PC-9 (cell line): Measurements from ENCODE around the gene ADGRV1. TPM values are rescaled to one million over a fixed set of nuclear protein-coding genes. Genes with fewer than 3 reads are reported as not detected.

Source experiments
- BruUV-seq: library from RNA; stranded (reverse); fragments of 400-500 nt; replicated peaks from 2 replicates; lab custom pipeline; 2021; lab: Mats Ljungman, UMichigan
- CTCF ChIA-PET: fragments of 300-600 bp; sonication (Branson Sonifier 250); formaldehyde crosslinking; loops from one replicate; lab custom pipeline; 2022; ENCODE audit warnings: antibody characterized with exemption; lab: Charles Lee
- POLR2A ChIA-PET: fragments of 300-600 bp; sonication (Branson Sonifier 250); formaldehyde crosslinking; loops from one replicate; lab custom pipeline; 2022; ENCODE audit warnings: antibody characterized with exemption; ENCODE audit not compliant: unreplicated experiment; lab: Charles Lee
- DNase-seq, 2 experiments: peaks; one replicate each; pipeline versions ENCODE4 v3.0.0 to v3.0.0-alpha.2; 2015 to 2022; ENCODE audit warnings: mixed read lengths in 1 of 2
- H2AFZ ChIP-seq: fragments of 200-600 bp; sonication (generic); 2 replicates; pipeline ENCODE4 v1.8.1; 2017; ENCODE audit warnings: antibody characterized with exemption
- H3F3A ChIP-seq: fragments of 200-600 bp; sonication (generic); 2 replicates; pipeline ENCODE4 v1.8.1; 2017; ENCODE audit warnings: antibody characterized with exemption, mild to moderate bottlenecking, low read depth; ENCODE audit not compliant: insufficient read depth
- H3K27ac ChIP-seq: fragments of 200-600 bp; sonication (generic); 2 replicates; pipeline ENCODE4 v1.6.1; 2016; ENCODE audit warnings: mixed run types
- H3K27me3 ChIP-seq: fragments of 200-600 bp; sonication (generic); 2 replicates; pipeline ENCODE4 v1.6.1; 2016; ENCODE audit warnings: low read depth, mixed run types; ENCODE audit not compliant: insufficient read depth
- H3K36me3 ChIP-seq: fragments of 200-600 bp; sonication (generic); 2 replicates; pipeline ENCODE4 v1.6.1; 2016; ENCODE audit warnings: low read depth, mixed run types
- H3K4me1 ChIP-seq: fragments of 200-600 bp; sonication (generic); replicated peaks from 2 replicates; pipeline ENCODE4 v1.6.1; 2016; ENCODE audit warnings: mixed run types; ENCODE audit not compliant: insufficient read depth
- H3K4me2 ChIP-seq: fragments of 200-600 bp; sonication (generic); 2 replicates; pipeline ENCODE4 v1.6.1; 2017; ENCODE audit warnings: mixed run types
- H3K4me3 ChIP-seq: fragments of 200-600 bp; sonication (generic); 2 replicates; pipeline ENCODE4 v1.6.1; 2016; ENCODE audit warnings: mixed run types
- H3K79me2 ChIP-seq: fragments of 200-600 bp; sonication (generic); 2 replicates; pipeline ENCODE4 v1.6.1; 2017; ENCODE audit warnings: low read depth, mixed run types
- H3K9me2 ChIP-seq: fragments of 200-600 bp; sonication (generic); 2 replicates; pipeline ENCODE4 v1.8.1; 2017; ENCODE audit warnings: mild to moderate bottlenecking; ENCODE audit not compliant: insufficient read depth
- H3K9me3 ChIP-seq: fragments of 200-600 bp; sonication (generic); 2 replicates; pipeline ENCODE4 v1.8.1; 2016; ENCODE audit warnings: low read depth; ENCODE audit not compliant: insufficient read depth
- H4K20me1 ChIP-seq: fragments of 200-600 bp; sonication (generic); 2 replicates; pipeline ENCODE4 v1.8.1; 2017; ENCODE audit not compliant: insufficient read depth
- EZH2 ChIP-seq: fragments of 200-600 bp; sonication (generic); IDR thresholded peaks from 2 replicates; pipeline ENCODE4 v1.8.0; 2017; ENCODE audit warnings: antibody characterized with exemption, low read depth
- intact Hi-C: fragments of 100-400 bp; cut with micrococcal nuclease; formaldehyde crosslinking; loops from one replicate; pipeline ENCODE4 v1.10.0; 2022; ENCODE audit not compliant: unreplicated experiment
- total RNA-seq: library from RNA; stranded (reverse); gene quantifications from 2 replicates; pipeline ENCODE4 v1.2.3, GENCODE V29; 2021
- TF ChIP-seq, protein P1 (sequence below): fragments of 200-600 bp; sonication (generic); conservative IDR thresholded peaks from 2 replicates; pipeline ENCODE4 v1.6.1; 2017; ENCODE audit warnings: mixed run types, antibody characterized with exemption, mild to moderate bottlenecking, moderate library complexity

ADGRV1 gene
- total RNA-seq, 1 experiment from 2014 or later = 1.0 TPM

DNA sequence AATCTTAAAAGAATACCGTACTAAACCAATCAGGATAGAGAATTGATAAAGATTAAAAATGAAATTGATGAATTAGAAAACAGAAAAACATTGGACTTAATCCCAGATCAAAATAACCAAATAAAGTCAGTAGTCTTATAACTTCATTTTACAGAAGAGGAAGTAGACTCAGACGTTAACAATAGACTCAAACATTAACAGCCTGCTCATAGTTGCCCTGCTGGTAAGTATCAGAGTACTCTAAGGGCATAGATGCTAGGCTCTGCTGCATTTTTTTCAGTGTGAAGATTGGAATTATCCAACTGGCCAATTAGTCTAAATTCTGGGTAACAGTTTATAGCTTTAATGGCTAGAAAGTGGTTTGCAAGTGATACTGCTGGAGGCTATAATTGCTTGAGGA lies 42.9 kb downstream of the ADGRV1 start:
- CTCF ChIA-PET = no interaction called here
- POLR2A ChIA-PET = no interaction called here
- Histone ChIP-seq H3K36me3 (no peaks in the 10 kb centered on the region), H3K9me3 (no peaks in the 10 kb centered on the region), H3K27me3 (no peaks in the 10 kb centered on the region), H2AFZ (no peak overlapping the region), H3K27ac (no peak overlapping the region), H4K20me1 (no peaks in the 10 kb centered on the region), H3K4me3 (no peak overlapping the region), H3K4me2 (no peak overlapping the region), H3K4me1 (no peaks in the 10 kb centered on the region), H3K9me2 (no peaks in the 10 kb centered on the region), H3F3A (no peaks in the 10 kb centered on the region), H3K79me2 (no peaks in the 10 kb centered on the region)
- TF ChIP-seq, protein P1, sequence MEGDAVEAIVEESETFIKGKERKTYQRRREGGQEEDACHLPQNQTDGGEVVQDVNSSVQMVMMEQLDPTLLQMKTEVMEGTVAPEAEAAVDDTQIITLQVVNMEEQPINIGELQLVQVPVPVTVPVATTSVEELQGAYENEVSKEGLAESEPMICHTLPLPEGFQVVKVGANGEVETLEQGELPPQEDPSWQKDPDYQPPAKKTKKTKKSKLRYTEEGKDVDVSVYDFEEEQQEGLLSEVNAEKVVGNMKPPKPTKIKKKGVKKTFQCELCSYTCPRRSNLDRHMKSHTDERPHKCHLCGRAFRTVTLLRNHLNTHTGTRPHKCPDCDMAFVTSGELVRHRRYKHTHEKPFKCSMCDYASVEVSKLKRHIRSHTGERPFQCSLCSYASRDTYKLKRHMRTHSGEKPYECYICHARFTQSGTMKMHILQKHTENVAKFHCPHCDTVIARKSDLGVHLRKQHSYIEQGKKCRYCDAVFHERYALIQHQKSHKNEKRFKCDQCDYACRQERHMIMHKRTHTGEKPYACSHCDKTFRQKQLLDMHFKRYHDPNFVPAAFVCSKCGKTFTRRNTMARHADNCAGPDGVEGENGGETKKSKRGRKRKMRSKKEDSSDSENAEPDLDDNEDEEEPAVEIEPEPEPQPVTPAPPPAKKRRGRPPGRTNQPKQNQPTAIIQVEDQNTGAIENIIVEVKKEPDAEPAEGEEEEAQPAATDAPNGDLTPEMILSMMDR = no peak
- no peak for TF ChIP-seq EZH2
- no TSS peak for BruUV-seq
- no peak for DNase-seq
- intact Hi-C loops = no loop called here

- Histone ChIP-seq H3K4me1 (no peaks in the 10 kb centered on the region), H3K4me2 (no peak overlapping the region), H3K27ac (no peak overlapping the region), H3K4me3 (no peak overlapping the region), H3K79me2 (no peaks in the 10 kb centered on the region), H3K9me3 (no peaks in the 10 kb centered on the region), H4K20me1 (no peaks in the 10 kb centered on the region), H2AFZ (no peak overlapping the region), H3K36me3 (no peaks in the 10 kb centered on the region), H3F3A (no peaks in the 10 kb centered on the region), H3K27me3 (no peaks in the 10 kb centered on the region), H3K9me2 (no peaks in the 10 kb centered on the region)
- no peak for TF ChIP-seq EZH2
- TF ChIP-seq, protein P1 = no peak
- POLR2A ChIA-PET = no interaction called here
- no peak for DNase-seq
- BruUV-seq = no TSS peak
- CTCF ChIA-PET = no interaction called here
- intact Hi-C loops = loop anchor here (2.0 kb wide), 1 partner anchor 164 kb away; no protein-coding TSS in a partner anchor
Measured at GRCh38 chr5:90602681-90603080, 44.1 kb downstream of the ADGRV1 start.

GRCh38 chr5:90606539-90606938 lies 47.9 kb downstream of the ADGRV1 start:
- intact Hi-C loops = loop anchor here (5.0 kb wide), 1 partner anchor 176 kb away; no protein-coding TSS in a partner anchor
- ChIA-PET CTCF (no interaction called here), POLR2A (no interaction called here)
- Histone ChIP-seq H3K4me2 (no peak overlapping the region), H4K20me1 (no peaks in the 10 kb centered on the region), H3K4me3 (no peak overlapping the region), H2AFZ (no peak overlapping the region), H3K36me3 (no peaks in the 10 kb centered on the region), H3K4me1 (no peaks in the 10 kb centered on the region), H3F3A (no peaks in the 10 kb centered on the region), H3K79me2 (no peaks in the 10 kb centered on the region), H3K27me3 (no peaks in the 10 kb centered on the region), H3K9me3 (no peaks in the 10 kb centered on the region), H3K27ac (no peak overlapping the region), H3K9me2 (no peaks in the 10 kb centered on the region)
- TF ChIP-seq EZH2 = no peak
- TF ChIP-seq, protein P1 = peak; percentile 50; the same call in 1 of the 2 replicates
- no peak for DNase-seq
- no TSS peak for BruUV-seq
